ENCODE data around the gene UBXN7.

- TF ChIP-seq CTCF (IDR thresholded peaks at IDR 0.05) (no peak), ZFX (IDR thresholded peaks at IDR 0.05; ENCODE audit: borderline replicate concordance) (no peak)
Measured at GRCh38 chr3:196355668-196356067, 76.6 kb downstream of the UBXN7 start.
